ENCODE results near the gene N4BP3.
"Not testable (repeated sequence)": the region's sequence is repeated elsewhere in the genome, so short reads cannot be mapped to it uniquely, and the experiment has no call there.

N4BP3 gene, protein sequence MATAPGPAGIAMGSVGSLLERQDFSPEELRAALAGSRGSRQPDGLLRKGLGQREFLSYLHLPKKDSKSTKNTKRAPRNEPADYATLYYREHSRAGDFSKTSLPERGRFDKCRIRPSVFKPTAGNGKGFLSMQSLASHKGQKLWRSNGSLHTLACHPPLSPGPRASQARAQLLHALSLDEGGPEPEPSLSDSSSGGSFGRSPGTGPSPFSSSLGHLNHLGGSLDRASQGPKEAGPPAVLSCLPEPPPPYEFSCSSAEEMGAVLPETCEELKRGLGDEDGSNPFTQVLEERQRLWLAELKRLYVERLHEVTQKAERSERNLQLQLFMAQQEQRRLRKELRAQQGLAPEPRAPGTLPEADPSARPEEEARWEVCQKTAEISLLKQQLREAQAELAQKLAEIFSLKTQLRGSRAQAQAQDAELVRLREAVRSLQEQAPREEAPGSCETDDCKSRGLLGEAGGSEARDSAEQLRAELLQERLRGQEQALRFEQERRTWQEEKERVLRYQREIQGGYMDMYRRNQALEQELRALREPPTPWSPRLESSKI
- total RNA-seq: 15.2 reads per million, percentile 41 among the genes with 10 or more reads in this experiment

DNA sequence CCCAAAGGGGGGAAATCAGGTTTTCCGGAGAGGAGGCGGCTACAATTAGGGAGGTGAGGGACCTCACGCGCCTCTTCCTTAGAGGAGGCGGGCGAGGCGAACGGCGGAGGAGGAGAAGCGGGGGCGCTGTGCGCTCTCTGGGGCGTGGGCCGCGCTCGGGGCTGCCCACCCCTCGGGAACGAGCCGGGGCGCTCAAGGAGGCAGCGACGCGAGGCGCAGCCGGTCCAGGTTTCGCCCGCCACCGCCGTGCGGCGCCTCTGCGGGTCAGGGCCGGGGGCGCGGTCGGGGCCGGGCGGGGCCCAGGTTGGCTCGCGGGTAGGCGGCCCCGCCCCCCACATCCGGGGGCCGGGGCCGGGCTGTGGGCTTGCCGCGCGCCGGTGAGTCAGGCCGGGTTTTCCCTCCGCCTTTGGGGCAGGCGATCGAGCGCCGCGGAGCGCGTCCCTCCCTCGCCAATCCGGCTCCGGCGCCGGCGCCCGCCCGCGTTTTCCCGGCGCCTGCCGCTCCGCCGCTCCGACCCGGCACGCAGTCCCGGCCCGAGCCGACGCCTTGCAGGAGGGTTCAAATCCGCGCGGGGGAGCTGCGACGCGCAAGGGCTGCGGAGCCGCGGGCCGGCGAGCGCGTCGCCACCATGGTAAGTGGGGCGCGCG is at the start of gene N4BP3:
Gene N4BP3 (plus strand): TSS at position 392 of the 647 bp plus-strand sequence. CDS start 6,052 bp downstream, outside the sequence.
- DNase-seq: peak; percentile 67

DNA sequence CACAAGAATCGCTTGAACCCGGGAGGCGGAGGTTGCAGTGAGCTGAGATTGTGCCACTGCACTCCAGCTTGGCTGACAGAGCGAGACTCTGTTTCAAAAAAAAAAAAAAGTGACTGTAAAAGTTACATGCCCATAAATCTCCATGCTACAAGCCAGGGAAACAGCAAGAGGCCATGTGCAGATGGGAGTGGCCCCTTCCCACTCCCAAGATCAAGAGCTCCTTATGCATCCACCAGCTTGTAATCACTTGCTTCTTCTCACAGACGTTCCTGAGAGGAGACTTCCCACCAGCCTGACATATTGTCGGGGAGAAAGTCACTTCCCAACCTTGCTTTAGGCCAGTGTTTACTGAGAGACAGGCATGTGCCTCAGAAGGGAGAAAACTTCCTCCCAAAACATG is 45.6 kb upstream of the N4BP3 start:
- DNase-seq: no peak

DNA sequence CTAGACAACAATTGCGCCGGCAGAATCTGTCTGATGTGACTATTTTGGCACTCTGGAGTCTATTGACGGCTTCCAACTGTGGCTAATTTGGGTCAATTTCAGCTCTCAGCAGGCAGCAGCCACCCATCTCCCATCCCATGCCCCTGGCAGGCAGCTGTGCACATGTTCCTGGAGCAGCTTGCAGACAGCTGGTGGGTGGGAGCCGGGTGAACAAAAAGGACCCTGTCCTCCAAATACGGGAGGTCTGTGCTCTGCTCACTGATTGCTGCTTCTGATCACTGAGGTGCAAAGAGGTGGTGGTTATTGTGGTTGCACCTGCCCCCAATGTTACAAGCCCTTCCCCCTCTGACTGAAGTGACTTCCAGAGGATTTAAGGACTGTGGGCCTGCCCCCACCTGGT is 45.0 kb upstream of the N4BP3 start:
- no peak for DNase-seq

DNA sequence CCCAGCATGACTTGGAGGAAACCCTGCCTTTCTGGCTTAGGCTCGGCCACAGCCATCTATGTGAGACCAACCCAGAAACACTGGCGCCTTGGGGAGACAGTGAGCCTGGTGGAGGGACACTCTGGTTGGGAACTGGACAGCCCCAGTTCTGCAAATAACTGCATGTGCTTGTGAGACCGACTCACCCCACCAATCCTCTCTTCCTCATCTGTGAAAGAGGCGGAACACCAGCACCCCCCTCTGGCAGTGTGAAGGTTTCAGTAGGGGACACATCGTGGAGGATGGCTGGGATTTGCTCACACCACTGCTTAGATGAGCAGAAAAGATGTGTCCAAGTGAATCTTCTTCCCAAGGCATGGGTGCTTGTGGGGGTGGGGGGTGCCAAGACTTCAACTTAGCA is 43.4 kb upstream of the N4BP3 start:
- DNase-seq: no peak

DNA sequence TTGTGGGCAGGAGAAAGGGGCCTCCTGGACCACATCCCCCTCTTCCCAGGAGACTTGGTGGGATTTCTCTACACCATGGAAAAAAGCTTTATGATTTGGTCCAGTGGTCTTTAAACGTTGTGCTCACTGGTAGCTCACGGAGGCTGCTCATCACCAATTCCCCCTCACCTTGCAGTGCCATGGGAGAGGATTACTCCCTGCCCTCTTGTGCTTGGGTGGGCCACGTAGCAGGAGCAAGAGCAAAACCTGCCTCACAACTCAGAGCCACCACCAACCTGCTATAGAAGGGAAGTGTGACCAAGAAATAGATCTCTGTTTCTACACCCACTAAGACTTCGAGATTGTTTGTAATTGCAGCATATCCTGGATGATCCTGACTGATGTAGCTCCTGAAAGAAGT is 42.2 kb upstream of the N4BP3 start:
- no peak for DNase-seq

DNA sequence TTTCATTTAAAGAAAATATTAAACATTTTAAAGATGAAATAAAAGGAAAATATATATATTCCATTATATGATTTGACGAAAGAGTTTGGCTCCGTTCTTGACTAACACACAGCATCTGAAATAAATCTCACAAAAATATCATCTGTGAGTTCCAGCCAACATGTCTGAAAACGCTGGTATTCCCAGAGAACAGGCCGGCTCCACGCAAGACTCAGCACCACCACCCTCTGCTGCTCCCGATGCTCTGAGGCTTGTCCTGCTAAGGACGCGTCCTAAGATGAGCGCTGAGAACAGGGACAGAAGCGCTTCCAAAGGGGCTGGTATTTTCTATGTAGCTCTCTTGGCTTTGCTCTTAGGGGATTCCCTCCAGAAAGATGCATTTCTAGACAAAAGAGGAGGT is 40.6 kb upstream of the N4BP3 start:
- DNase-seq: no peak

GRCh38 chr5:178074266-178074952 is 38.9 kb upstream of the N4BP3 start:
- no peak for DNase-seq

- not testable (repeated sequence) for DNase-seq
These were observed 36.4 kb upstream of the N4BP3 start for GRCh38 chr5:178076965-178077364.

DNA sequence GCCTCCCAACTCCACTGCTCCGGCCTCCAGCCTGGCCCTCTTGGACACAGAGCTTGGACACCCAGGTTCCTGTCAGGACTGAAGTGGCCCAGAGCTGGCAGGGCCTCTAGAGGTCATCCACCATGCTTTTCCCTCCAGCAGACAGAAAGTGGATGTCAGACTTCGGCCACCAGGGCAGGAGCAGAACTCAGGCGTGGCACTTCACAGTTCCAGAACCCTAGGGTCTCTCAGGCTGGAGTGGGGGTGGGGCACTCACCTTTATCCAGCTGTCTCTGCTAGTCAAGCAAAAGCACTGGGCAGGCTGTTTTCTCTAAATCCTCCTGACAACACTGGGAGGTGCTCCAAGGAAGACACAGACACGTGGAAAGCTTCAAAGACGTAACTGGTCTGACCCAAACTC is 35.6 kb upstream of the N4BP3 start:
- no peak for DNase-seq

GRCh38 chr5:178078197-178079010 is 34.9 kb upstream of the N4BP3 start:
- DNase-seq: no peak

- no peak for DNase-seq
These were observed 33.3 kb upstream of the N4BP3 start for GRCh38 chr5:178080056-178080455.

DNA sequence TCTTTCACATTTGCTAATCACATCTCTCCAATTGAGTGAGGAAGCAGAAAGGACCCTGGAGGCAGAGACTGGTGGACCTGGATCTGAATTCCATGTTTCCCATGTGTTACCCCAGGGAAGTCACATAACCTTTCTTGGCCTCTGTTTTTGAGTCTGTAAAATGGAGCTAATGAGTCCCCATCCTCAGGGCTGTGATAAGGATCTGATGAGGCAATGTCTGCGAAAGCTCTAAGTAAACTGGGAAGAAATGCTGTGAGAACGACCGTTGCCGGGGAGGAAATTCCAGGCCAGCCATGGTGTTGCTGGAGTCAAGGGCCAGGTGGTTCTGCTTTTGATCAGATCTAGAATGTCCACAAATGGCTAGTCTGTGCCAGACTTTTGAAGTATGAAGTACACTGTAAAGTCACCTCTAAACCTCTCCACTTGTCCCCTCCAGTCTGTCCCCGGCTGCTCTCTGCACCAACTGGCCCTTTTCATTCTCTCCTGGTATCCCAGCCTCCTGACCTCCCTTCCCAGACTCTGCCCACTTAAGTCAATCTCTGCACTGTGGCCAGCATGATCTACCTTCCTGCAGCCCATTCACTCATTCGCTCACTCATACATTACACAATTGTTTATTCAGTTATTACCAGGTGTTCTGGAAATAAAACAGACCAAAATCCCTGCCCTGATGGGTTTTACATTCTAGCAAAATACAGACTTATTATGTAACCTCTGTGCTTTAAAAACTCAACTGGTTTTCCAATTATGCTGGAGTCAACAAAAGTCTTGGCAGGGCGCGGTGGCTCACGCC is 32.5 kb upstream of the N4BP3 start:
- DNase-seq: no peak

GRCh38 chr5:178081571-178082243 is 31.6 kb upstream of the N4BP3 start:
- no peak for DNase-seq

GRCh38 chr5:178083922-178084321 is 29.4 kb upstream of the N4BP3 start:
- no peak for DNase-seq

DNA sequence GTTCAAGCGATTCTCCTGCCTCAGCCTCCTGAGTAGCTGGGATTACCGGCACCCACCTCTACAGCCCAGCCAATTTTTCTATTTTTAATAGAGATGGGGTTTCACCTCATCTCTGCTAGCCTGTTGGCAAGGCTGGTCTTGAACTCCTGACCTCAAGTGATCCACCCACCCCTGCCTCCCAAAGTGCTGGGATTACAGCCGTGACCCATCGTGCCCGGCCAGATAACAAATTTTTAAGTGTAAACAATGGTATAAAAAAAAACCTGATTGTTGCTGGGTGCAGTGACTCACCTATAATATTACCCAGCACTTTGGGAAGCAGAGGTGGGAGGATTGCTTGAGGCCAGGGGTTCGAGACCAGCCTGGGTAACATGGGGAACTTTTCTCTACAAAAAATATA is 28.0 kb upstream of the N4BP3 start:
- no peak for DNase-seq

- no peak for DNase-seq
These were observed 27.1 kb upstream of the N4BP3 start for GRCh38 chr5:178086266-178086665.

DNA sequence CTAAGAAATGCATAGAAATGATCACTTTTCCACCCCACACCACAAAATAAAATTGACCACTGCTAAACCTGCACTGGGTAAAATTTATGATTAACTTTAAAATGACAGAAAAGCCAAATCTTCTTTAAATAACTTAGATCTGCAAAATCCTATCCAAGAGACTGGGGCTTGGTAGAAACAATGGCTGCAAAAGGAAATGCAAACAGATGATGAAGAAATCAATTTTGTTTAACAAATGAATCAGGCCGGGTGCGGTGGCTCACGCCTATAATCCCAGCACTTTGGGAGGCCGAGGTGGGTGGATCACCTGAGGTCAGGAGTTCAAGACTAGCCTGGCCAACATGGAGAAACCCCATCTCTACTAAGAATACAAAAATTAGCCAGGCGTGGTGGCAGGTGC is 26.1 kb upstream of the N4BP3 start:
- DNase-seq: not testable (repeated sequence)

GRCh38 chr5:178090856-178091255 is 22.5 kb upstream of the N4BP3 start:
- DNase-seq: no peak

- no peak for DNase-seq
These were observed 20.2 kb upstream of the N4BP3 start for GRCh38 chr5:178093134-178093533.

GRCh38 chr5:178094345-178094744 is 19.0 kb upstream of the N4BP3 start:
- DNase-seq: no peak

DNA sequence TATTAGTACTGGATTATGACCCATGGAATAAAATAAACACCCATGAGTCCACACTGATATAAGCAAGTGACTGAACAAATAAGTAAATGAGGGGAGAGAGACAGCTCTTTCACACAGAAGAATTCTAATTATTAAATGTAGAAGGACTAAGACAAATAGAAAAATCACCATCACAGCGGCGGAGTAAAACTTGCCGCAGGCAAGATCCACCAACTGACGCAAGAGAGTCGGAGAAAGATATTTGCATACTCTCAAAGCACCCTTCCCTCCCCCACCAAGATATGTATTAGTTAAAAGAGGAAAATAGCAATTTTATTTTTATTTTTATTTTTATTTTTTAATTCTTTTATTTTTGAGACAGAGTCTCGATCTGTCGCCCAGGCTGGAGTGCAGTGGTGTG is 14.6 kb upstream of the N4BP3 start:
- DNase-seq: no peak
